Heart left ventricle (tissue), 16 donors: ENCODE results near the gene TSPOAP1. TPM values are rescaled to one million over a fixed set of nuclear protein-coding genes. Genes with fewer than 3 reads are reported as not detected.

Source experiments
- ATAC-seq, 4 donors: fragments of 200-7000 bp; cut with Tn5 transposase; one replicate each; pipeline ENCODE4 v1.9.1; 2020 to 2022; ENCODE audit warnings: moderate library complexity in 4 of 4, mild to moderate bottlenecking in 3 of 4, moderate number of reproducible peaks in 1 of 4
- DNase-seq, 5 donors: peaks; one replicate each; pipeline ENCODE4 v3.0.0-alpha.2; 2020
- H3K27ac ChIP-seq, 12 donors: fragments of 200-600 bp; sonication (generic) in 4 of 12; one replicate each; pipeline versions ENCODE4 v1.5.0 to v1.8.0; 2016 to 2022; ENCODE audit warnings: mild to moderate bottlenecking in 2 of 12
- H3K27me3 ChIP-seq, 9 donors: fragments of 200-600 bp; sonication (generic) in 2 of 9; one replicate each; pipeline versions ENCODE4 v1.5.1 to v1.8.0; 2016 to 2022; ENCODE audit warnings: mild to moderate bottlenecking in 3 of 9
- H3K36me3 ChIP-seq, 9 donors: fragments of 200-600 bp; sonication (generic) in 2 of 9; one replicate each; pipeline versions ENCODE4 v1.5.0 to v1.8.0; 2018 to 2022; ENCODE audit warnings: mild to moderate bottlenecking in 2 of 9
- H3K4me1 ChIP-seq, 12 donors: fragments of 200-600 bp; sonication (generic) in 4 of 12; one replicate each; pipeline versions ENCODE4 v1.5.0 to v1.8.0; 2016 to 2022; ENCODE audit warnings: mild to moderate bottlenecking in 3 of 12
- H3K4me3 ChIP-seq, 12 donors: fragments of 200-600 bp; sonication (generic) in 4 of 12; one replicate each; pipeline versions ENCODE4 v1.5.0 to v1.8.0; 2017 to 2022; ENCODE audit warnings: mild to moderate bottlenecking in 9 of 12, moderate library complexity in 4 of 12
- H3K9me3 ChIP-seq, 12 donors: fragments of 200-600 bp; sonication (generic) in 4 of 12; one replicate each; pipeline versions ENCODE4 v1.5.0 to v1.8.0; 2016 to 2022; ENCODE audit warnings: mild to moderate bottlenecking in 1 of 12
- CTCF ChIP-seq, 12 donors: fragments of 200-600 bp; sonication (generic) in 4 of 12; IDR thresholded peaks; one replicate each; pipeline versions ENCODE4 v1.5.0 to v1.8.0; 2018 to 2022; ENCODE audit warnings: antibody characterized with exemption in 12 of 12, mild to moderate bottlenecking in 5 of 12
- POLR2A ChIP-seq, 2 donors: fragments of 450-650 bp; IDR thresholded peaks; one replicate each; pipeline ENCODE4 v1.6.1; 2017; ENCODE audit warnings: antibody characterized with exemption in 2 of 2, mild to moderate bottlenecking in 2 of 2, moderate library complexity in 2 of 2
- WGBS, 4 donors: extraction: QIAGEN DNeasy Blood & Tissue Kit in 2 of 4; methylation state at CpG; one replicate each; pipeline versions ENCODE4 v1.1.5 to v1.1.7; 2013 to 2018; 5-methylcytosine and 5-hydroxymethylcytosine counted together
- intact Hi-C, 10 donors: fragments of 100-400 bp; cut with DNase I; formaldehyde crosslinking; loops; one replicate each; pipeline versions ENCODE4 v1.11.1 to v1.14.2; 2022
- polyA plus RNA-seq, 2 donors: library from polyadenylated mRNA; stranded (reverse); fragments of 200-250 nt; gene quantifications; one replicate each; pipeline ENCODE4 v1.2.3, GENCODE V29; 2013
- total RNA-seq, 9 donors: library from RNA; depleted of rRNA in 2 of 9; stranded (reverse); fragments of >200 nt in 2 of 9; fragmentation: NEBNext Ultra II Directional in 3 of 9; extraction: Animal tissue kit (Norgen Biotek cat#: 25700) in 3 of 9; gene quantifications; one replicate each; pipeline versions ENCODE4 v1.1.0 to v1.2.4, GENCODE V29; 2016 to 2023
- donor health status: ischemic (EF 13 %, LVEDD 7.1; RV severe dilation, severe dysfunction).
- donor health status: healthy with polysubstance abuse.
- donor health status: DM: no; HTN: yes; CAD: no.
- donor health status: DM: no; HTN: no; CAD: no.
- donor health status: ischemic (EF 25% LVEDD 6.9; RV normal size, moderate dysfunction).
- donor health status: ischemic (EF 25% LVEDD 5.7; RV mildly dilated, moderate dysfunction).
- donor health status: healthy.
- donor health status: DM: yes; HTN: yes; CAD: no.
- donor health status: ischemic (EF 35%, LVEDD 5.7; RV mildly dilated, moderate dysfunction).
- donor health status: nonischemic (EF 11% LVEDD 7.7; RV severe dilation, severe dysfunction).
- donor health status: DM: yes; HTN: yes; CAD: no.
- donor health status: PGD.
- donor health status: ischemic (EF 29% LVEDD 5.4; RV normal size, mild dysfunction).
- donor health status: nonischemic (EF 23%, LVEDD 6.1; RV moderate dilation, normal function).

The TSPOAP1 gene
- total and polyA plus RNA-seq, 11 donors, result 1.6 to 23.1 (median 13.3) TPM

GRCh38 chr17:58324409-58325288 lies 3.9 kb downstream of the TSPOAP1 start:
- 5 to 8% (median 6%) methylated on average over 27 to 66 of the region's 66 CpGs for WGBS, 4 donors
- Histone ChIP-seq H3K36me3 (peaks cover 0 to 4% (median 0%) of the 10 kb centered on the region in 9 donors), H3K27me3 (peaks cover 0 to 37% (median 11%) of the 10 kb centered on the region in 9 donors), H3K9me3 (no peaks in the 10 kb centered on the region), H3K27ac (peak overlapping the region in 8 of 12 donors; percentile 38 to 75 (median 52)), H3K4me1 (peaks cover 0 to 25% (median 0%) of the 10 kb centered on the region in 12 donors), H3K4me3 (peak overlapping the region; percentile 35 to 72 (median 58))
- peak in 2 of 5 donors; percentile 52 to 67 for DNase-seq
- intact Hi-C loops, result loop anchor here in 3 of 10 donors (10.0 kb wide), 1 partner anchor 90 kb away; the partner anchor contains the start of gene RNF43 (in 3 of the 3)
- TF ChIP-seq CTCF (IDR thresholded peaks at IDR 0.05), result no peak
- no peak for TF ChIP-seq POLR2A (IDR thresholded peaks at IDR 0.05)
- peak in 3 of 4 donors; percentile 44 to 90 (median 76) for ATAC-seq

GRCh38 chr17:58324056-58324408 lies 4.6 kb downstream of the TSPOAP1 start:
- DNase-seq (no peak), ATAC-seq (no peak)
- Histone ChIP-seq H3K4me3 (peak overlapping the region; percentile 35 to 72 (median 58)), H3K9me3 (no peaks in the 10 kb centered on the region), H3K27ac (peak overlapping the region in 9 of 12 donors; percentile 35 to 75 (median 51)), H3K4me1 (peaks cover 0 to 19% (median 0%) of the 10 kb centered on the region in 12 donors), H3K36me3 (peaks cover 0 to 4% (median 0%) of the 10 kb centered on the region in 9 donors), H3K27me3 (peaks cover 0 to 31% (median 6%) of the 10 kb centered on the region in 9 donors)
- 12 to 50% (median 21%) methylated on average over 2 to 13 of the region's 13 CpGs for WGBS, 4 donors
- intact Hi-C loops, result loop anchor here in 3 of 10 donors (10.0 kb wide), 1 partner anchor 91 kb away; the partner anchor contains the start of gene RNF43 (in 3 of the 3)
- TF ChIP-seq POLR2A (IDR thresholded peaks at IDR 0.05) (no peak), CTCF (IDR thresholded peaks at IDR 0.05) (no peak)

GRCh38 chr17:58323366-58324055 lies 5.1 kb downstream of the TSPOAP1 start:
- Histone ChIP-seq H3K4me1 (peaks cover 0 to 16% (median 0%) of the 10 kb centered on the region in 12 donors), H3K27ac (peak overlapping the region in 9 of 12 donors; percentile 35 to 75 (median 51)), H3K9me3 (no peaks in the 10 kb centered on the region), H3K4me3 (peak overlapping the region; percentile 35 to 72 (median 58)), H3K36me3 (peaks cover 0 to 4% (median 0%) of the 10 kb centered on the region in 9 donors), H3K27me3 (peaks cover 0 to 26% (median 5%) of the 10 kb centered on the region in 9 donors)
- DNase-seq (peak in 2 of 5 donors; percentile 32 to 39), ATAC-seq (peak in 3 of 4 donors; percentile 8 to 49 (median 13))
- intact Hi-C loops, result loop anchor here in 3 of 10 donors (10.0 kb wide), 1 partner anchor 91 kb away; the partner anchor contains the start of gene RNF43 (in 3 of the 3)
- 52 to 57% (median 56%) methylated on average over 5 to 8 of the region's 8 CpGs for WGBS, 4 donors
- TF ChIP-seq CTCF (IDR thresholded peaks at IDR 0.05) (no peak), POLR2A (IDR thresholded peaks at IDR 0.05) (no peak)
